SK-N-SH (cell line): Measurements from ENCODE around the gene NCS1. TPM values are rescaled to one million over a fixed set of nuclear protein-coding genes. Genes with fewer than 3 reads are reported as not detected.
A peak's percentile ranks its signal among the peaks of the same experiment; 100 is the strongest.

Experiments
- CTCF ChIA-PET: fragments of 300-600, 350-600 bp; formaldehyde crosslinking; extraction: SDS; loops from one replicate; lab custom pipeline; 2021; lab: Yijun Ruan, JAX
- POLR2A ChIA-PET: fragments of 350-600 bp; sonication (Branson Sonifier 250); formaldehyde crosslinking; extraction: SDS; loops from one replicate; lab custom pipeline; 2020; ENCODE audit warnings: antibody characterized with exemption, inconsistent platforms; lab: Yijun Ruan, JAX
- DNase-seq: peaks from one replicate; pipeline ENCODE4 v3.0.0; 2012
- H2AFZ ChIP-seq: fragments of 200-600 bp; sonication (generic); 2 replicates; pipeline ENCODE4 v1.8.1; 2016; ENCODE audit warnings: antibody characterized with exemption, mild to moderate bottlenecking, low read depth
- H3F3A ChIP-seq: fragments of 200-600 bp; sonication (generic); replicated peaks from 2 replicates; pipeline ENCODE3; 2016; ENCODE audit warnings: antibody characterized with exemption, mild to moderate bottlenecking; ENCODE audit not compliant: insufficient read depth
- H3K27ac ChIP-seq, 2 experiments: fragments of 200-500 bp in 1 of 2; fragments of 200-600 bp in 1 of 2; sonication (Bioruptor generic) in 1 of 2; sonication (generic), shearing (Covaris generic) in 1 of 2; 2 replicates each; pipeline versions ENCODE4 v1.5.1 to v1.6.1; 2014 to 2016; ENCODE audit warnings: low read depth in 2 of 2, inconsistent platforms in 1 of 2, low read length in 1 of 2, mild to moderate bottlenecking in 1 of 2, mixed read lengths in 1 of 2
- H3K27me3 ChIP-seq: fragments of 200-600 bp; sonication (generic), shearing (Covaris generic); 2 replicates; pipeline ENCODE4 v1.6.1; 2016; ENCODE audit warnings: mixed run types; ENCODE audit not compliant: insufficient read depth
- H3K36me3 ChIP-seq, 2 experiments: fragments of 200-500 bp in 1 of 2; fragments of 200-600 bp in 1 of 2; sonication (Bioruptor generic) in 1 of 2; sonication (generic) in 1 of 2; replicated peaks in 1 of 2; 2 replicates each; pipeline versions ENCODE3 to v1.5.1; 2014 to 2016; ENCODE audit warnings: low read length in 1 of 2, mild to moderate bottlenecking in 1 of 2; ENCODE audit not compliant: insufficient read depth in 2 of 2, control insufficient read depth in 1 of 2
- H3K4me1 ChIP-seq, 2 experiments: fragments of 200-500 bp in 1 of 2; fragments of 200-600 bp in 1 of 2; sonication (Bioruptor generic) in 1 of 2; sonication (generic), shearing (Covaris generic) in 1 of 2; 2 replicates each; pipeline versions ENCODE4 v1.5.1 to v1.6.1; 2014 to 2016; ENCODE audit warnings: low read depth in 1 of 2, low read length in 1 of 2, mixed run types in 1 of 2; ENCODE audit not compliant: insufficient read depth in 2 of 2, control insufficient read depth in 1 of 2
- H3K4me2 ChIP-seq: fragments of 200-600 bp; sonication (generic), shearing (Covaris generic); 2 replicates; pipeline ENCODE4 v1.6.1; 2017; ENCODE audit warnings: mixed run types
- H3K4me3 ChIP-seq, 2 experiments: fragments of 200-500 bp in 1 of 2; fragments of 200-600 bp in 1 of 2; sonication (Bioruptor generic) in 1 of 2; sonication (generic), shearing (Covaris generic) in 1 of 2; 2 replicates each; pipeline versions ENCODE4 v1.5.1 to v1.8.1; 2014 to 2016; ENCODE audit warnings: low read depth in 2 of 2, inconsistent platforms in 1 of 2, low read length in 1 of 2, mild to moderate bottlenecking in 1 of 2, mixed read lengths in 1 of 2, moderate library complexity in 1 of 2
- H3K79me2 ChIP-seq: fragments of 200-600 bp; sonication (generic); 2 replicates; pipeline ENCODE4 v1.8.1; 2017; ENCODE audit warnings: mild to moderate bottlenecking; ENCODE audit not compliant: insufficient read depth
- H3K9ac ChIP-seq: fragments of 200-600 bp; sonication (generic); 2 replicates; pipeline ENCODE4 v1.6.1; 2017; ENCODE audit warnings: mixed run types
- H3K9me2 ChIP-seq: fragments of 200-600 bp; sonication (generic); 2 replicates; pipeline ENCODE4 v1.6.1; 2017; ENCODE audit warnings: mixed run types
- H3K9me3 ChIP-seq: fragments of 200-600 bp; sonication (generic); 2 replicates; pipeline ENCODE4 v1.6.1; 2017; ENCODE audit warnings: mixed run types, mild to moderate bottlenecking, moderate library complexity
- H4K20me1 ChIP-seq: fragments of 200-600 bp; sonication (generic); 2 replicates; pipeline ENCODE4 v1.6.1; 2017; ENCODE audit warnings: mild to moderate bottlenecking, mixed run types; ENCODE audit not compliant: insufficient read depth
- FOXJ3 ChIP-seq: sonication (generic); formaldehyde crosslinking; IDR thresholded peaks from 2 replicates; pipeline ENCODE4 v1.5.1; 2020; ENCODE audit warnings: mild to moderate bottlenecking, missing genetic modification reagents
- GATA2 ChIP-seq: sonication (generic); formaldehyde crosslinking; IDR thresholded peaks from 2 replicates; pipeline ENCODE4 v1.5.0; 2020; ENCODE audit warnings: mild to moderate bottlenecking, missing genetic modification reagents
- IRF3 ChIP-seq: fragments of 150-350 bp; IDR thresholded peaks from 2 replicates; pipeline ENCODE4 v1.6.1; 2016; ENCODE audit warnings: mild to moderate bottlenecking, low read depth, low read length
- JUND ChIP-seq: IDR thresholded peaks from 2 replicates; pipeline ENCODE4 v1.4.0; 2012
- MAX ChIP-seq: IDR thresholded peaks from 2 replicates; pipeline ENCODE4 v1.4.0; 2012; ENCODE audit warnings: low read depth
- MEF2A ChIP-seq: IDR thresholded peaks from 2 replicates; pipeline ENCODE4 v1.4.0; 2012; ENCODE audit warnings: low read depth, borderline replicate concordance
- MXI1 ChIP-seq: IDR thresholded peaks from 2 replicates; pipeline ENCODE4 v1.6.1; 2012; ENCODE audit warnings: mild to moderate bottlenecking, low read depth, low read length, improper control_type of control experiment
- NRF1 ChIP-seq: IDR thresholded peaks from 2 replicates; pipeline ENCODE4 v1.6.1; 2012; ENCODE audit warnings: low read depth, mild to moderate bottlenecking, low read length
- POLR2AphosphoS5 ChIP-seq: IDR thresholded peaks from 2 replicates; pipeline ENCODE4 v1.6.1; 2012; ENCODE audit warnings: low read depth, low read length
- RXRA ChIP-seq: IDR thresholded peaks from 2 replicates; pipeline ENCODE4 v1.4.0; 2012; ENCODE audit warnings: low read depth, mild to moderate bottlenecking, borderline replicate concordance
- SIN3A ChIP-seq: IDR thresholded peaks from 2 replicates; pipeline ENCODE4 v1.6.1; 2012; ENCODE audit warnings: low read depth, mild to moderate bottlenecking, low read length, moderate library complexity, borderline replicate concordance
- USF1 ChIP-seq: IDR thresholded peaks from 2 replicates; pipeline ENCODE4 v1.4.0; 2012; ENCODE audit warnings: low read depth, borderline replicate concordance
- USF2 ChIP-seq: fragments of 150-350 bp; IDR thresholded peaks from 2 replicates; pipeline ENCODE4 v1.6.1; 2017; ENCODE audit warnings: antibody characterized with exemption, low read length, low read depth, borderline replicate concordance
- ZBTB33 ChIP-seq: IDR thresholded peaks from 2 replicates; pipeline ENCODE4 v1.4.0; 2012; ENCODE audit warnings: low read depth, borderline replicate concordance
- WGBS: methylation state at CpG from one replicate; pipeline ENCODE4 v1.1.6; 2017; ENCODE audit warnings: low lambda C conversion rate; 5-methylcytosine and 5-hydroxymethylcytosine counted together
- polyA plus RNA-seq, 3 experiments: library from polyadenylated mRNA; depleted of rRNA; stranded (reverse); fragments of >200 nt; gene quantifications; 2 replicates each; pipeline ENCODE4 v1.2.3, GENCODE V29; 2012

NCS1 gene
- polyA plus RNA-seq, 1 of the 3 experiments (the other 2 are of a cell fraction), result 40.6 TPM

GRCh38 chr9:130181678-130182380 is 9.6 kb downstream of the NCS1 start:
- no peak overlapping the region; the same call in 1 of the 2 replicates for H3K4me2 ChIP-seq
- H3K36me3 ChIP-seq, result peaks cover 0 to 5% of the 10 kb centered on the region in 2 experiments
- no peak for TF ChIP-seq RXRA
- no peak for TF ChIP-seq ZBTB33
- no peak for TF ChIP-seq NRF1
- no peak for TF ChIP-seq SIN3A
- TF ChIP-seq MEF2A, result no peak
- no peak for TF ChIP-seq USF1
- no peak for TF ChIP-seq MXI1
- peaks cover 38% of the 10 kb centered on the region for H3F3A ChIP-seq
- H3K4me1 ChIP-seq, result peaks cover 32 to 34% of the 10 kb centered on the region in 2 experiments; a peak in 3 of 4 replicates
- H3K27ac ChIP-seq, result no peak overlapping the region
- peaks cover 96% of the 10 kb centered on the region for H3K79me2 ChIP-seq
- no peaks in the 10 kb centered on the region for H3K9me2 ChIP-seq
- POLR2A ChIA-PET, result no interaction called here
- H4K20me1 ChIP-seq, result peaks cover 77% of the 10 kb centered on the region
- H3K9ac ChIP-seq, result no peak overlapping the region
- no peak overlapping the region for H3K4me3 ChIP-seq
- H3K27me3 ChIP-seq, result no peaks in the 10 kb centered on the region
- H2AFZ ChIP-seq, result no peak overlapping the region
- CTCF ChIA-PET, result no interaction called here
- H3K9me3 ChIP-seq, result no peaks in the 10 kb centered on the region
- no peak for DNase-seq
- WGBS, result 94% methylated on average over 23 of the region's 33 CpGs

- H3K27me3 ChIP-seq, result no peaks in the 10 kb centered on the region
- no peaks in the 10 kb centered on the region for H3K9me2 ChIP-seq
- no peak overlapping the region for H3K9ac ChIP-seq
- no peak overlapping the region for H3K4me3 ChIP-seq
- no peak overlapping the region for H2AFZ ChIP-seq
- no peak for DNase-seq
- peak overlapping the region; percentile 76 for H3K4me2 ChIP-seq
- H3F3A ChIP-seq, result peaks cover 38% of the 10 kb centered on the region
- WGBS, result 95% methylated on average over 4 of the region's 17 CpGs
- H3K27ac ChIP-seq, result peak overlapping the region; percentile 52 to 88
- TF ChIP-seq JUND, result no peak
- no peak for TF ChIP-seq USF2
- TF ChIP-seq GATA2 (CRISPR knock-in tag), result no peak
- TF ChIP-seq MAX, result no peak
- TF ChIP-seq POLR2AphosphoS5, result no peak
- TF ChIP-seq IRF3, result no peak
- no peak for TF ChIP-seq FOXJ3 (CRISPR knock-in tag)
- H3K9me3 ChIP-seq, result no peaks in the 10 kb centered on the region
- ChIA-PET CTCF (interaction anchor here (1.3 kb wide), 1 partner anchor 54 kb away, joined by 4 read pairs; no protein-coding TSS in a partner anchor), POLR2A (no interaction called here)
- peaks cover 96% of the 10 kb centered on the region for H3K79me2 ChIP-seq
- peaks cover 0 to 2% of the 10 kb centered on the region in 2 experiments for H3K36me3 ChIP-seq
- H3K4me1 ChIP-seq, result peaks cover 38 to 39% of the 10 kb centered on the region in 2 experiments; a peak in 3 of 4 replicates
- H4K20me1 ChIP-seq, result peaks cover 77% of the 10 kb centered on the region
Observed at GRCh38 chr9:130182381-130182909, 10.2 kb downstream of the NCS1 start.
